Stimulated activated naive CD8-positive, alpha-beta T cell treated with anti-CD3 and anti-CD28 coated beads, Interleukin-15, Interleukin-2, amounts not matched to agents 100 U/mL and 50 U/mL, for 24 hours (primary cell): ENCODE measurements around the gene MSANTD2.

ENCODE experiments used
- ATAC-seq: fragments of 150-1000 bp; cut with Tn5 transposase; one replicate; pipeline ENCODE4 v1.10.0; 2021
- DNase-seq: peaks from one replicate; pipeline ENCODE4 v3.0.0; 2021

MSANTD2 gene

DNA sequence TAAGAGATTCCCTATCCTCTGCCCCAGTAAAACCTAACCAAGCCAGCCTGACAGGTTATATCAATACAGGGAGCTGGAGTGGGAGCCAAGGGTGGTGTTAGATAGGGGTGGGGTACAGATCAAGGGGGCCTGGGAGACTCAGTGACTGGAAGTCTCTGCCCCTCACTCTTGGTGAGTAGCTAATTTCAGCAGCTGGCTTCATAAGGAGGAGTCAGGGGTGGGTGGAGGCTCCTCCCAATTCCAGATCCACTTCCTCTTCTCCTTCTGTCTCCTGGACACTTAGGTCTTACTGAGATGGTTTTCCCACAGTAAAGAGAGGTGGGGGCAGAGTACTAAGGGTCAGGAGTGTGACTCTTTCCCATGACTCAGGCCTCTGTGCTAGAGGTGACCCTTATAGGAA is 47.0 kb downstream of the MSANTD2 start:
- no peak for DNase-seq
- no peak for ATAC-seq

DNA sequence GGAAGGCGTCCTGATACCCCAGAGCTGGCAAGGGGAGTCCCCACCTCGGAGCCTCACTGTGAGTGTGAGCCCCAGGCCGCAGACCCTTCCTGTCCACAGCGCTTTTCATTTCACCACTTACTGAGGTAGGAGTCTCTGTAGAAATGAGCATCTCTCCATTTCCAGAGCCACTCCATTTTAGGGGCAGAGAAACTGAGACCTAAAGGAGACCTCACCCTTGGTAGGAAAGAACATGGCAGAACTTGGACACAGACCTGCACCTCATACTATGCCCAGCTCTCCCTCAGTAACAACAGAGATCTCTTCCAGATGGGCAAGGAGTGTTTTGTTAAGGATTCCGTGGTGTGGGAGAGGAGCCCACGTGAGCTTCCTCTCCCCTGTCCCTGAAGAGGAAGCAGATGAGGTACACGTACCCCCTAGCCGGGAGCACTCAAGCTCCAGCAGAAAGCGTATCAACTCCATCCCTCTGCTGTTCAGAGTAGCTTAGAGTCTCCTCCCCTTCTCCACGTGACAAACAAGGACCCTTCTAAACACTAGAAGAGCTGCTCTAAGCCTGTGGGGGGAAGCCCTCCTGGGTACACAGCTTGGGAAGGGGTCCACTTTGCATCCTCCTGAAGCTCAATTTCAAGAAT is 47.6 kb downstream of the MSANTD2 start:
- DNase-seq (no peak), ATAC-seq (no peak)

DNA sequence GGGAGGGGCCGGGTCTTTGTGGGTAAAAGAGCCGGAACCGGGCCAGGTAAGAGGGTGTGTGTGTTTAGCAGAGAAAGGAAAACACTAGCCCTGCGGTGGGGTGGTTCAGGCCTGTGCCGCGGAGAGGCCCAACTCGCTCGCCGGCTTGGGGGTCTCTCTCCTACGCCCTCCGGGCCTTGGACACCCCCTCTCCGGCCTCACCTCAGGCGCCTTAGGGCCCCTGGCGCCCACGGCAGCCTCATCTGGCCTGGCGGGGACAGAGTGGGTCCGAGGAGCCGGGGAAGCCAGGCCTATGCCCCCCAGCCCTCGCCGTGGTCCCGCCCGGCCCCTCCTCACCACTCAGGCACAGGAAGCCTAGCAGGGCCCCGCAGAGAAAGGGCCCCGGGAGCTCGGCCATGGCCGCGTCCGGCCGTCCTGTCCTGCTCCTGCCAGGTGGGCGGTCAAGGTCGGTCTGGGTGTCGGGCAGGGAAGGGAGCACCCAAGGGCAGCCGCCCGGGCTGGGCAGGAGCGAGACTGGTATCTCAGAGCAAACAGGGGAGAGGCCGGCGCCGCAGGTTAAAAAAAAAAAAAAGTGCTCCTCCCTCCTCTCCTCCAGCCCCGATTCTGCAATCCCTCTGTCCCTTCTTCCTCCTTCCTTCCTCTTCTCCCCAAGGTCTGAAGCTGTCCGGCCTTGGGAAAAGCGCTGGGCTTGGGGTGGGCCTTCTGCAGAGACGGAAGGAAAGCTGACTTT is 48.3 kb downstream of the MSANTD2 start, which contains the start of gene VSIG2:
Gene VSIG2, minus strand, starts transcription at position 515 of the 730 bp plus-strand sequence. Its CDS starts 118 bp downstream, at position 397.
- no peak for DNase-seq
- ATAC-seq = no peak

DNA sequence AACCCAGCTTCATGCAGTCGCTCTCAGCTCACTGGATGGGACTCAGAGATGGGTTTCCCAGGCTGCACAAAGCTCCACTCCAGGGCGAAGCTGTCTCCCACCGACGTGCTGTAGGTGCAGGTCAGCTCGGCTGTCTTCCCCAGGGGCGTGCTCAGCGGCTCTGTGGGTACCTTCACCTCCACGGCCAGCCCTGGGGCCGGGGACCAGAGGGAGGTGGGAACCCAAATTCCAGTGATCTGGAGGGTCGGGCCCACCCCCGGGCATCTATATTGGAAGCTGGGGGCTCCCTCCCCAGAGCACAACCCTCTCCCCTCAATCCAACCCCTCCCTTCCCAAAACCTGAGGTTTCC is 48.8 kb downstream of the MSANTD2 start:
- no peak for ATAC-seq
- DNase-seq = no peak

DNA sequence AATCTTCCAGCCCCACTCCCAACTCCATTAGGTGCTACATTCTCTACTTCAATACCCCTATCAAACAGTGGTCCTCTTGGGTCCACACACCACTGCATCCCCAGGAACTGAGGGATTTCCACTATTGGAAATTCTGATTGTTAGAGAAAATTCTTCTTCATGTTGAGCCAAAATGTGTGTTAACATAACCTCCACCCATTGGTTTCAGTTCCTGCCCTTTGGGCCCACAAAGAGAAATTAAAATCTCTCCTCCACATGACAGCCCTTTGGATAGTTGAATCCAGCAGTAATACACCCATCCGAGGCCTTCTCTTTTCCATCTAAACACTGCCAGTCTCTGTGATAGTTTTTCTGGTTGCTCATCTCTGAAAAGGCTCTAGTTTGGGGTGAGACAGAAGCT is 50.3 kb downstream of the MSANTD2 start:
- ATAC-seq = no peak

DNA sequence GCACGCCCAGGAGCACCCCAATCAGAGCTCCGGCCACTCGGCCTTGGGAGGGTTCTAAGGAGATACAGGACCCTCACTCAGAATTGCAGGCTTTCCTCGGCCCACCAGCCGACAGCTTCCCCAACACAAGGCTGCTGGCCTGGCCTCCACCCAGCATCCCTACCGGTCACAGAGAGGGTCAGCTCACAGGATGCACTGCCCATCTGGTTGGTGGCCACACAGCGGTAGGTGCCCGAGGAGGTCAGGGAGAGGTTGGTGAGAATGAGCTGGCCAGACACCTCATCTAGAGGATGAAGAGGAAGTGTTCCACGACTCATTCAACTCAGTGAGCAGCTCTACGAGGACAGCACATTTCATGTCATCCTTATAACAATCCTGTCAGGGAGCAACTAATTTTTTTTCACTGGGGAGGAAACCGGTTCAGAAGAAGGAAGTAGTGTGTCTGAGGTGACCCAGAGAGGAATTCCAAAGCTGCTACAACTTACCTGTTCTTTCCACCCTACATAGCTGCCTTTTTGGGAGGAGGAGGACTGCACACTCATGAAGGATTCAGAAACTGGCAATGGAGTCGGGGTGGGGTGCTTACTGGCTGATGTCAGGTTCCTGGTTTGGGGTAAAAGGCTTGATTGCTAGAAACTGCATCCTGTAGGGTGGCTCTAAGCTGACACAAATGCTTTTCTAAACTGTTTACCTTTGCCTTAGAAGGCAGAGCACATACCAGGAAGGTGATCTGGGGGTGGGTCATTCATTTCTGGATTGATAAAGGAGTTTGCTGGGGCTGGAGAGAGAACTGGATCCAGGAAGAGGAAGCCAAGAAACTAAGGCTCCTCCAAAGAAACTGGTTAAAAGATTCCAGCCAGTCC is 51.5 kb downstream of the MSANTD2 start:
- ATAC-seq = no peak

More for the DNA sequence above, 50.3 kb downstream of the MSANTD2 start:
- no peak for DNase-seq

DNA sequence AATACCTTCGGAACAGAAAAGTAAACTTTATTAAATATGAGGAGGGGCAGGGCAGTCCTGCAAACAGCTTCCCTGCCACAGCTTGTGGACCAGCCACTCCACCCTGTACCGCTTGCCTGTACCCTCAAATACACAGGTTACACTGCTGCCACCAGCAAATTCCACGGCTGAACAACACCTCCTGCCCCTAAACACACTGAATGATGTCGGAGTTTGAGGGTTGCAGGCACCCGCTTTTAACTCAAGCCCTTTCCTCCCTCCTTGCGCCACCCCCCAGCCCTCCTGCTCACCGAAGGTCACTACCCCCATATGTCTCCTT is 52.1 kb downstream of the MSANTD2 start:
- ATAC-seq = no peak
- DNase-seq = no peak

More for the DNA sequence above, 51.5 kb downstream of the MSANTD2 start:
- DNase-seq = no peak

DNA sequence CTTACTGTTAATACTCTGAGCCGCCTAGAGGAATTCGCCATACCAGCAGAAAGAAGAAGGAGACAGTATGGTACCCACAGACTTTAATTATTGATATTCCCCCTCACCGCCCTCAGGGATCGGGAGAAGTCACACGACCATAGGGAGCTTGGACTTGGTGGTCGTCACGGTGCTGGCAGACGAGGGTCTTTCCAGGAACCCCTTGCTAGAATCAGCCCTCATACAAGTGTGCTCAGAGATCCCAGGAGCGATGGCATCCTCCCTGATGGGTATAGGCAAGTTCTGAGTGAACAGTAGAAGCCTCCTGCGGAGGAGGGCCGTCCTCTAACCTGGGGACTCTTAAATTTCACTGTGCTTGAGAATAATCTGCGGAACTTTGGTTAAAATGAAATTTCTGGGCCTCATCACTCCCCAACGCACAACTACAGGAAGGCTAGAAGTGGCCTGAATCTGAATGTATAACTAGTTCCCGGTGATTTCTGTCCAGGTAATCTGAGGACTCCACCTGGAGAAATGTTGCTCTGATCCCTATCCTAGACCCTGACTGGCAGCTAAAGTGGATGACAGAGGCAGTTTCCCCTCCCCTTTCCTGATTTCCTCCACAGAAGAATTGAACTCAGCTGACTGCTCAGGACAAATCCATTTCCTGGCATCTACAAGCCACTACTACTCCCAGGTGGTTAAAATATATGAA is 52.7 kb downstream of the MSANTD2 start:
- ATAC-seq = no peak
- no peak for DNase-seq

DNA sequence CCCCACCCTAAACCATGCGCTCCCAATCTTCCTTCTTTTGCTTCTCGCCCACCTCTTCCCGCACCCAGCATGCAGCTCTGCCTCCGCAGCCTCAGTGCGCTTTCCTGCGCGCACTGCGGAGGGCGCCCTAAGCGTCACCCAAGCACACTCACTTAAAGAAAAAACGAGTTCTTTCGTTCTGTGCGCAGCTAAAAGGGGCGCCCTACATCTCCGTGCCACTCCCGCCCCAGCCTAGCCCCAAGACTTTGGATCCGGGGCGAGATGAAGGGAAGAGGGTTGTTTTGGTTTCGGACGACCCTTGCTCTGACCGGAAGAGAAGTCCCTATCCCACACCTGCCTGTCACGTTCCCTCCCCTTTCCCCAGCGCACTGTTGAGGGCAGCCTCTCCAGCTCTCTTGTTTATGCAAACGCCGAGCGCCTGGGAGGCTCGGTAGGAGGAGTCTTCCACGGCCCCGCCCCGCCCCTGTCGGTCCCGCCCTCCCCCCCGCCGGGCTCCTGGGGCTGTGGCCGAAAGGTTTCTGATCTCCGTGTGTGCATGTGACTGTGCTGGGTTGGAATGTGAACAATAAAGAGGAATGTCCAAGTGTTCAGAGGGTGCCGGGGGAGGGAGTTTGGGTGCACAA is 53.5 kb downstream of the MSANTD2 start:
- ATAC-seq (peak; percentile 84), DNase-seq (peak; percentile 81)

DNA sequence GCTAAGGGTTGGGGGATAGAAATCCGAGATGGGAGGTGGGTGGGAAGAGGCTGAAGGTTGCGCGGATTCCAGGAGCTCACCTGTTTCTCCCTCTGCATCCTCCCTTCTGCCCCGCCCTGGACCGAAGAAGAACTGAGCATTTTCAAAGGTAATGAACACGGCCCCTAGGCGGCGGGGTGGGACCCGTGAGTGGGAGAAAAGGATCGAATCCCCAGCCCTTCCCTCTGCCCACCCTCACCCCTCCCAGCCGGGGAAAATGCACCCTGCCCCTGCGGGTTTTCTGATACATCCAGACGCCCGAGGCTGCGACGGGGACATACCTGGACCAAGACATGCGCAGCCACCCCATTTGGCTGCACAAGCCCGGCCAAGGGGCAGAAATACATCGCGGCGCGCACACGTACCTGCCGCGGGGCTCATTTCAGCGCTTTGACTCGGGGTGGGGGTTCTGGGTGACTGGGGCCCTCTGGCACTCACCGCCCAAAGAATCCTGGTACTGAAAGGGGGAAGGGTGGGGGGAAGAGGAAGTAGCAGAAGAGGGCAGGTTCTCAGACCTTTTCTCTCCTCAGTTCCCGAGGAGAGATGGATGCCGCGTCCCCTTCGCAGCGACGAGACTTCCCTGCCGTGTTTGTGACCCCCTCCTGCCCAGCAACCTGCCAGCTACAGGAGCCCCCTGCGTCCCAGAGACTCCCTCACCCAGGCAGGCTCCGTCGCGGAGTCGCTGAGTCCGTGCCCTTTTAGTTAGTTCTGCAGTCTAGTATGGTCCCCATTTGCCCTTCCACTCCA is 54.2 kb downstream of the MSANTD2 start:
- ATAC-seq (peak; percentile 28), DNase-seq (peak; percentile 57)

DNA sequence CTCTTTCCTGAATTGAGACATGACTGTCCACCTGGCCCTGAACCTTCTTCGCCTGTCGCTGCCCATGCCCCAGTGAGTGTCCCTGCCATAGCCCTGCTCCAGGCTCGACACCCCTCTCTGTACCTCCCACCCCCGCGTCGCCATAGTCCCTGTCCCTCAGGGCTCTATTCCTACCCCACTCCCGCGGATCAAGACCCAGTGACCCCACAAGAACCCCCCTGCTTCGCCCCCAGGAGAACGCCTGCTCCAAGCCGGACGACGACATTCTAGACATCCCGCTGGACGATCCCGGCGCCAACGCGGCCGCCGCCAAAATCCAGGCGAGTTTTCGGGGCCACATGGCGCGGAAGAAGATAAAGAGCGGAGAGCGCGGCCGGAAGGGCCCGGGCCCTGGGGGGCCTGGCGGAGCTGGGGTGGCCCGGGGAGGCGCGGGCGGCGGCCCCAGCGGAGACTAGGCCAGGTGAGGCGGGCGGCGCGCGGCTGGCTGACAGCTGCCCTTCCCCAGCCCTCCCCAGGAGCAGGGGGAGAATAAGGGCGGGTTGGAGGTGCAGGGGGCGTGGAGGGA is 54.9 kb downstream of the MSANTD2 start:
- ATAC-seq = no peak
- DNase-seq = no peak

DNA sequence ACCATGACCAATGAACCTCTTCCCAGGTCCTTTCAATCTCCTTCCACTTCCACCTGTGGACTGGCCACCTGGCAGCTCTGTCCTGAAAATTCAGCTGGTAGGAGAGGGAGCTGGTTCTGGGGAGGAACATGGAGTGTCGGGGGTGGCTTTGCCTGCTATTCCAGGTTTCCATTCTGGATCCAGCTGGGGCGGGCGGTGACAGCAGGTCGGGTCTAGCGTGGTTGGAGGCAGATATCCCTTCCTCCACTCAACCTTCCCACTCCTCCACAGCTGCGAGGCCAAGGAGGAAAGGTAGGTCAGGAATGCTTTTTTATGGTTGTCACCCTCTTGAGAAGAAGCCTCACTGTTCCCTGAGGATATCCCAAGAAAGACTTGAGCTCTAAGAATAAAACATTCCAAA is 57.2 kb downstream of the MSANTD2 start:
- ATAC-seq (no peak), DNase-seq (no peak)

DNA sequence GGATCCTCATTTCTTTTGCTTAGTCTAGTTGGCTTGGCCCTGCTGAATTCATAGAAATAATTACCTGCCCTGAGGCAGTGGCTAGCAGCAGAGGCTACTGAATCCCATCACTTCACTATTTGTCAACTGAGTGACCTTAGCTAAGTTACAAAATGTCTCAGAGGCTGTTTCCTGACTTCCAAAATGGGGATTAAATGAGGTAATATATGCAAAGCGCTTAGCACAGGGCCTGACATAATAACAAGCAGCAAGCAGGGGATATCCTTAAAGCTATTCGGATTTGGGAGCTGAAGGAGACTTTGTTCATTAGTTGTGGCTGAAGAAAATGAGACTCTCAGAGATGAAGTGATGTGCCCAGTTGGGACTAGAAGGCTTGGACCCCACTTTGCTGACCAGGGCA is 57.7 kb downstream of the MSANTD2 start:
- ATAC-seq = no peak

DNA sequence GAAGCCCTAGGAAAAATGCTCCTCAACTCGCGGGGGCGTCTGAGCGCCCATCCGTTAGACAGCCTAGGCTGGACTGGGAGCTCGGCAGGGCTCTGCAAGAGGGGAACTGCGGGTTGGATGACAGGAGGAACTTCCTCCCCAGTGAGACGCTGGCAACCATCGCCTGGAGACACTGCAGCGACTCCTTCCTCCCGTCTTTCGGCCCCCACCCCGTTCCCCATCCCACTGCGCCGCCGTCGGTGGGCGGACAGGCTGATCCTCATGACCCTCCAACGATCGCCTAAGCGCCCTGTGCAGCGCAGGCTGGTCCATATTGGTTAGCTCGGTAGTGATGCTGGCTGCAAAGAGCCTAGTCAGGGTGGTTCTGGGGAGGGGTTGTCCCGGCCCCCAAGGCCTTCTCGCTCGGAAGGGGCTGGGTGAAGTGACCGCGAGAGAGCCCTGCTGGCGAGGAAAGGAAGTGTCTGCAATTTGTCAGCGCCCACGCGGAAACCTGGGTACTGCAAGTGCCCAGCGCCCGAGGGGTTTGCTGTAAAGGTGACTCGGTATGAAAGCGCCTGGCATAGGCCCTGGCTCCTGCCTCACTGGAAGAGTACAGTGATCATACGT is 59.8 kb downstream of the MSANTD2 start:
- DNase-seq (peak; percentile 70), ATAC-seq (peak; percentile 48)

More for the DNA sequence above, 57.7 kb downstream of the MSANTD2 start:
- DNase-seq = no peak

DNA sequence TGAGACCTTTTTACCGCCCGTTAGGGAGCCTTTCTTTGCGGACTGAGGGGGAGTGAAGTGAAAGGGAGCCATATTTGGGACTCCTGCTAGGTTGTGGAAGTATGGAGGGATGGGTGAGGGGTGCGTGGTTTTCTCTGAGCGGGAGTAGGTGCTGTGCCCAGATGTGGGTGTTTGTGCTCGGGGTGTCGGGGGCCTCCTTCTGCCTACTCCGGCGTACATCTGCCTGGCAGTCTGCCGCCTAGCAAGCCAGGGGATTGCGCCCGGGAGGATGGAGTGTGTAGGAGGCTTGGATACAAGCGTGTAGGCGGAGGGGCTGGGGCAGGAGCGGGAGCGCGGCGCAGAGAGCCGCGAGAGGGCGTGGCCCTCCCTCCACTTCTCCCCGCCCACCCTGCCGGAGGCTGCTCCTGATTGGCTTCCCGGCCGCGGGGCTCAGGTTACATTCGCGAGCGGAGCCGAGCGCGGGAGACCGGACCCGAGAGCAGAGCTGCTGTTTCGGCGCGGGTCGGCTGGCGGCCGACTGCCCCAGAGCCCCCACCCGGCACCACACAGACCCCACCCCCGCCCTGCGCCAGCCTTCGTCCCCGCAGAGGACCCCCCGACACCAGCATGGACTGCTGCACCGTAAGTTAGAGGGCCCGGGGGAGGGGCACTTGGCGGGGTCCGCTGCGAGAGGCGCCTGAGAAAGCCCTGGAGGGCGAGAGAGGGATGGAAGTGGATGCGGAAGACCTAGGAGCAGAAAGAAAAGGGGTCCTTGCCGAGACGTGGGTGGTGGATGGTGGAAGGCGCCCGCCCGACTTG is 60.5 kb downstream of the MSANTD2 start, which contains the start of gene NRGN:
Gene NRGN, plus strand, starts transcription at position 464 of the 798 bp plus-strand sequence. Its CDS starts 143 bp downstream, at position 607.
- peak; percentile 89 for DNase-seq

DNA sequence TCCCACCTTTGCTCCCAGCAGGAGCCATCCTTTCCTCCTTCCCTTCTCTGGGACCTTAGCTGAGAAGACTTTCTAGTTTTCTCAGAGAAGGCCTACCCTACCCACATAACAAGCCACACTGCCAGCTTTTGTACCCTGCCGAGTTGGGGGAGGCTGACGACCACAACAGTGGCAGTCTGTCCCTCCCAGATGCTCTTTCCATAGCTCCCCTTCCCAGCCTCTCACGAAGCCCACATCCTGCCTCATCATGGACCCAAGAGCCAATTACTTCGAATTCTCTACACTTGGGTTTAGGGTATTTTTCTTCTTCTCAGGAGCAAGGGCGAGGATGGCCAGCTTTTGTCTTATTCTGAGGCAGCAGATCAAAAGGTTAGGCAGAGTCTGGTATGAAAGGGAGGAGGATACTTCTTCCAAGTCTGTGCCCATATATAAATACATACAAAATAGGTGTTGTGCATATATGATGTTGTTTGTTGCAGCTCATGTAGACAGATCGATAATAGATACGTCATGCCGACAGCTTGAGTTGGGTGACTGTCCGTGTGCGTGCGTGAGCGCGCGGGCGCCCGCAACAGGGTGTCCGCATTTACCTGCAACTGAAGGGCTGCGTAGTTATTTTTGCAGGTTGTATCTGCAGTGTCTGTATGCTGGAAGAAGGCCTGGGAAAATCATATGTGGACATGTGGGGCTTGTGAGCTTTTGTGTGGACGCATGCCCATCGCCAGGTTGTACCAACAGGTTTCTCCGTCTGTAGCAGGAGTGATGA is 61.3 kb downstream of the MSANTD2 start:
- no peak for ATAC-seq
- no peak for DNase-seq

More for the DNA sequence above, 60.5 kb downstream of the MSANTD2 start, which contains the start of gene NRGN:
- ATAC-seq = peak; percentile 90

DNA sequence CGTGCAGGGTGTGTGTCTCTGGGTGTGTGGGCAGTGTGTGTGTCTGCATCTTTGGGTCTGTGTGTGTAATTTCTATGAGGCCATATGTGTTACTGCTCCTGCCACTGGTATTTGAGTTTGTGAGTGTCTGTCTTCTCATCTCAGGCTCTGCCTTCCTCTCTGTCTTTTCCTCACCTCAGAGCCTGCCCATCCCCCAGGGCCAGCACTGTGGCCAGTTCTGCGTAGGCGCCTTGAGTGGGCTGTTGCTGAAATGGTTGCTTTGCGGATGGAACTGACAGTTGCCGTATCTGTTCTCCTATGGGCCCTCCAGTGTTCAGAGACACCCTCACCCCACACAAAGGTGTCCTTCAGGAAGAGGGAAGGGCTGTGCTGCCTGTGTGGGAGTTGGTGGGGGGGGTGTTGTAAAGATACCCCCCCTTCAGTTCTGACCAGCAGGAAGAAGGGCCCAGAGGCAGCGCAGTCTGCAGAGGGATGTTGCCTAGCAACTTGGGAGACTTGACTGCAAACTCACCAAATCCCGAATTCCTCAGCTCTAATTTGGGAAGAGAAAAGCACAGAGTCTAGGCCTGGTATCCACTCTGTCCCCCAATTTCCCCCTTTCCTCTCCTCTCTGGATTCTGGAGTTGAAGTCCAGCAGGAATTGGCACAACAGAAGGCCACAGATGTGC is 62.4 kb downstream of the MSANTD2 start:
- DNase-seq = no peak
- ATAC-seq = no peak

DNA sequence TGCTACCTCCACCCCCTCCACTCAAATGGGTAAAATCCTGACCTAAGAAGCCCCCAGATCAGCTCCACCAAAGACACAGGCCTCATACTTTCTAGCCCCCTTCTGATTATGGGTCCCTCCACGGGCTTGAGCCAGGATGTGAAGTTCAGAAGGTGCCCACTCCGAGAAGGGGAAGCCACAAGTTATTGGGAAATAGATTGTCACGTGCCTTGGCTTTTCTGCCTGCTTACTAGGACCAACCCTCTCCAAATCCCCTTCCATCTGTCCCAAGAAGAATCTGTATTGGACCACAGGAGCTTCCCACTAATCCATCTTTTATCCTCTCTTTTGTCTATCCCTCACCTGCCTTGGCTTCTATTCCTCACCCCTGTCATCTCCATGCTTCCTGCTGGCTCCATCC is 63.5 kb downstream of the MSANTD2 start:
- no peak for DNase-seq

More for the DNA sequence above, 63.5 kb downstream of the MSANTD2 start:
- no peak for ATAC-seq
